PC-3 (cell line): ENCODE results near the gene C20orf96.
"Not testable (repeated sequence)": the region's sequence is repeated elsewhere in the genome, so short reads cannot be mapped to it uniquely, and the experiment has no call there.

Source experiments
- EZH2 ChIP-seq: fragments of 300-600 bp; sonication (generic); IDR thresholded peaks from one replicate; pipeline ENCODE4 v1.6.1; 2017; ENCODE audit warnings: antibody characterized with exemption, mild to moderate bottlenecking, low read length; ENCODE audit not compliant: unreplicated experiment
- TF ChIP-seq, protein P1 (sequence below): fragments of 300-600 bp; sonication (generic); conservative IDR thresholded peaks from 2 replicates; pipeline ENCODE4 v1.5.1; 2017; ENCODE audit warnings: antibody characterized with exemption, low read depth, mild to moderate bottlenecking, low read length

DNA sequence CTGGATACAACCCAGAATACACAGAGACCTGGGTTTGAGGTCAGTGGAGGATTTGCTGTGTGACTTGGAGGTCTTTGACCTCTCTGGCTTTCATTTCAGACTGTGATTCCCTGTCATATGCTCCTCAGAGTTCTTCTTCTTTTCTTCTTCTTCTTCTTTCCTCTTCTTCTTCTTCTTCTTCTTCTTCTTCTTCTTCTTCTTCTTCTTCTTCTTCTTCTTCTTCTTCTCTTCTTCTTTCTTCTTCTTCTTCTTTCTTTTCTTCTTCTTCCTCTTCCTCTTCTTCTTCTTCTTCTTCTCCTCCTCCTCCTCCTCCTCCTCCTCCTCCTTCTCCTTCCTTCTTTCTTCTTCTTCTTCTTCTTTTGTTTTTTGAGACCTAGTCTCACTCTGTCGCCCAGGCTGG is 45.5 kb upstream of the C20orf96 start:
- TF ChIP-seq, protein P1, sequence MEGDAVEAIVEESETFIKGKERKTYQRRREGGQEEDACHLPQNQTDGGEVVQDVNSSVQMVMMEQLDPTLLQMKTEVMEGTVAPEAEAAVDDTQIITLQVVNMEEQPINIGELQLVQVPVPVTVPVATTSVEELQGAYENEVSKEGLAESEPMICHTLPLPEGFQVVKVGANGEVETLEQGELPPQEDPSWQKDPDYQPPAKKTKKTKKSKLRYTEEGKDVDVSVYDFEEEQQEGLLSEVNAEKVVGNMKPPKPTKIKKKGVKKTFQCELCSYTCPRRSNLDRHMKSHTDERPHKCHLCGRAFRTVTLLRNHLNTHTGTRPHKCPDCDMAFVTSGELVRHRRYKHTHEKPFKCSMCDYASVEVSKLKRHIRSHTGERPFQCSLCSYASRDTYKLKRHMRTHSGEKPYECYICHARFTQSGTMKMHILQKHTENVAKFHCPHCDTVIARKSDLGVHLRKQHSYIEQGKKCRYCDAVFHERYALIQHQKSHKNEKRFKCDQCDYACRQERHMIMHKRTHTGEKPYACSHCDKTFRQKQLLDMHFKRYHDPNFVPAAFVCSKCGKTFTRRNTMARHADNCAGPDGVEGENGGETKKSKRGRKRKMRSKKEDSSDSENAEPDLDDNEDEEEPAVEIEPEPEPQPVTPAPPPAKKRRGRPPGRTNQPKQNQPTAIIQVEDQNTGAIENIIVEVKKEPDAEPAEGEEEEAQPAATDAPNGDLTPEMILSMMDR: not testable (repeated sequence)
- not testable (repeated sequence) for TF ChIP-seq EZH2
